PC-9 (cell line): Measurements from ENCODE around the gene GAB4.

Experiments used
- EZH2 ChIP-seq: fragments of 200-600 bp; sonication (generic); IDR thresholded peaks from 2 replicates; pipeline ENCODE4 v1.8.0; 2017; ENCODE audit warnings: antibody characterized with exemption, low read depth
- TF ChIP-seq, protein P1 (sequence below): fragments of 200-600 bp; sonication (generic); conservative IDR thresholded peaks from 2 replicates; pipeline ENCODE4 v1.6.1; 2017; ENCODE audit warnings: mixed run types, antibody characterized with exemption, mild to moderate bottlenecking, moderate library complexity

DNA sequence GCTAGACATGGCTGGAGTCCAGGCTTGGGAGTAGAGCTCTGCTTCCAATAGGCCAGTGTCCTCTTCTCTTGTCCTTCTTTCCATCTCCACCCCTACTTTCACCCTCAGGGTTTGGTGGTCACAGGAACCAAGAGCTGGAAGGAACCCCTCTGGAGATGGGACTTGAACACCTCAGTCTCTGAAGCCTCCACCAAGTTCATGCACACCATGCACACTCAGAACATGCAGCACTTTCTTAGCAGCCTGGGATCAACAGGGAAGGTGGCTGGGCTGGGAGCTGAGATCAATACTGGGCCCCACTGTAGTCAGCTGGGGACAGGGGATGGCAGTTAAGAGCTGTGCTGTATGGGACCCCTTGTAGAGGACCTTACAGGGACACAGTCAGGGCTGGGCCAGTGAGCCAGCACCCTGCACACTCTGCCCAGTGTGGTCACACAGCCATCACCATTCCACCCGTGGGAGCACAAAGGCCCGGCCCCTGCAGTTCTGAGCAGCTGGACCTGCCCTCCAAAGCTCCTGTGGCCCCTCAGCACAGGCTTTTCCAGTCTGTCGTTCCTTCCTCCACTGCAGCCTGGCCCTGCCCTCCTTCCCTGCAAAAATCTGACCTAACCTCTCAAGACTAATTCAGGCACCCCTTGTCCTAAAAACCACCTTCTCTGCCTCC lies 47.7 kb downstream of the GAB4 start:
- TF ChIP-seq EZH2: no peak
- TF ChIP-seq, protein P1, sequence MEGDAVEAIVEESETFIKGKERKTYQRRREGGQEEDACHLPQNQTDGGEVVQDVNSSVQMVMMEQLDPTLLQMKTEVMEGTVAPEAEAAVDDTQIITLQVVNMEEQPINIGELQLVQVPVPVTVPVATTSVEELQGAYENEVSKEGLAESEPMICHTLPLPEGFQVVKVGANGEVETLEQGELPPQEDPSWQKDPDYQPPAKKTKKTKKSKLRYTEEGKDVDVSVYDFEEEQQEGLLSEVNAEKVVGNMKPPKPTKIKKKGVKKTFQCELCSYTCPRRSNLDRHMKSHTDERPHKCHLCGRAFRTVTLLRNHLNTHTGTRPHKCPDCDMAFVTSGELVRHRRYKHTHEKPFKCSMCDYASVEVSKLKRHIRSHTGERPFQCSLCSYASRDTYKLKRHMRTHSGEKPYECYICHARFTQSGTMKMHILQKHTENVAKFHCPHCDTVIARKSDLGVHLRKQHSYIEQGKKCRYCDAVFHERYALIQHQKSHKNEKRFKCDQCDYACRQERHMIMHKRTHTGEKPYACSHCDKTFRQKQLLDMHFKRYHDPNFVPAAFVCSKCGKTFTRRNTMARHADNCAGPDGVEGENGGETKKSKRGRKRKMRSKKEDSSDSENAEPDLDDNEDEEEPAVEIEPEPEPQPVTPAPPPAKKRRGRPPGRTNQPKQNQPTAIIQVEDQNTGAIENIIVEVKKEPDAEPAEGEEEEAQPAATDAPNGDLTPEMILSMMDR: no peak
